Caco-2 (cell line): ENCODE results near the gene CCDC170. TPM values are rescaled to one million over a fixed set of nuclear protein-coding genes. Genes with fewer than 3 reads are reported as not detected.
"Not testable (repeated sequence)": the region's sequence is repeated elsewhere in the genome, so short reads cannot be mapped to it uniquely, and the experiment has no call there.

ENCODE experiments used
- BruUV-seq: library from RNA; stranded (reverse); fragments of 400-500 nt; replicated peaks from 2 replicates; lab custom pipeline; 2021; lab: Mats Ljungman, UMichigan
- CTCF ChIA-PET: fragments of 300-600 bp; sonication (Branson Sonifier 250); formaldehyde crosslinking; loops from one replicate; lab custom pipeline; 2022; ENCODE audit warnings: antibody characterized with exemption; lab: Charles Lee
- POLR2A ChIA-PET: fragments of 300-600 bp; sonication (Branson Sonifier 250); formaldehyde crosslinking; loops from one replicate; lab custom pipeline; 2022; ENCODE audit warnings: antibody characterized with exemption; lab: Charles Lee
- DNase-seq, 2 experiments: peaks; one replicate each; pipeline versions ENCODE4 v3.0.0 to v3.0.0-alpha.2; 2020 to 2022
- H3K27me3 ChIP-seq: replicated peaks from 2 replicates; pipeline ENCODE4 v1.6.0; 2011; ENCODE audit warnings: low read length; ENCODE audit not compliant: control insufficient read depth, insufficient read depth
- H3K36me3 ChIP-seq: 2 replicates; pipeline ENCODE4 v1.5.1; 2011; ENCODE audit warnings: low read length; ENCODE audit not compliant: control insufficient read depth, insufficient read depth
- H3K4me1 ChIP-seq: fragments of 250-450 bp; sonication (Bioruptor Pico); 2 replicates; pipeline ENCODE4 v1.5.1; 2020; ENCODE audit warnings: mild to moderate bottlenecking
- H3K4me3 ChIP-seq: 2 replicates; pipeline ENCODE4 v1.5.1; 2011; ENCODE audit warnings: low read depth, mild to moderate bottlenecking, control low read depth, low read length
- H3K9me3 ChIP-seq: fragments of 250-450 bp; sonication (Bioruptor Pico); 2 replicates; pipeline ENCODE4 v1.5.1; 2020; ENCODE audit warnings: mild to moderate bottlenecking, moderate library complexity
- H3K27ac Mint-ChIP-seq: one replicate; pipeline ENCODE4 v1.8.0; 2022; ENCODE audit warnings: mixed read lengths; ENCODE audit not compliant: unreplicated experiment
- H3K27me3 Mint-ChIP-seq: one replicate; pipeline ENCODE4 v1.8.0; 2022; ENCODE audit warnings: mixed read lengths; ENCODE audit not compliant: insufficient read depth, unreplicated experiment
- H3K36me3 Mint-ChIP-seq: one replicate; pipeline ENCODE4 v1.8.0; 2022; ENCODE audit warnings: mild to moderate bottlenecking, mixed read lengths; ENCODE audit not compliant: insufficient read depth, unreplicated experiment
- H3K4me1 Mint-ChIP-seq: one replicate; pipeline ENCODE4 v1.8.0; 2022; ENCODE audit warnings: low read depth, mixed read lengths; ENCODE audit not compliant: unreplicated experiment
- H3K4me3 Mint-ChIP-seq: one replicate; pipeline ENCODE4 v1.8.0; 2022; ENCODE audit warnings: mild to moderate bottlenecking, moderate library complexity, mixed read lengths; ENCODE audit not compliant: unreplicated experiment
- H3K9me3 Mint-ChIP-seq: one replicate; pipeline ENCODE4 v1.8.0; 2022; ENCODE audit warnings: mixed read lengths; ENCODE audit not compliant: unreplicated experiment
- intact Hi-C: fragments of 100-400 bp; cut with micrococcal nuclease; formaldehyde crosslinking; loops from one replicate; pipeline ENCODE4 v1.10.0; 2022; ENCODE audit not compliant: unreplicated experiment
- total RNA-seq: library from RNA; stranded (reverse); gene quantifications from 2 replicates; pipeline ENCODE4 v1.2.3, GENCODE V29; 2022
- TF ChIP-seq, protein P1 (sequence below), 2 experiments: fragments of 200-600 bp in 1 of 2; IDR thresholded peaks; 1 replicate in 1 of 2; 2 replicates in 1 of 2; pipeline versions ENCODE4 v1.5.1 to v1.8.0; 2011 to 2022; ENCODE audit warnings: antibody characterized with exemption in 1 of 2, control low read depth in 1 of 2, inconsistent platforms in 1 of 2, low read depth in 1 of 2, low read length in 1 of 2, mild to moderate bottlenecking in 1 of 2, moderate library complexity in 1 of 2; ENCODE audit not compliant: insufficient read depth in 1 of 2, severe bottlenecking in 1 of 2, unreplicated experiment in 1 of 2

The CCDC170 gene
- total RNA-seq, 1 experiment from 2014 or later = 6.8 TPM

DNA sequence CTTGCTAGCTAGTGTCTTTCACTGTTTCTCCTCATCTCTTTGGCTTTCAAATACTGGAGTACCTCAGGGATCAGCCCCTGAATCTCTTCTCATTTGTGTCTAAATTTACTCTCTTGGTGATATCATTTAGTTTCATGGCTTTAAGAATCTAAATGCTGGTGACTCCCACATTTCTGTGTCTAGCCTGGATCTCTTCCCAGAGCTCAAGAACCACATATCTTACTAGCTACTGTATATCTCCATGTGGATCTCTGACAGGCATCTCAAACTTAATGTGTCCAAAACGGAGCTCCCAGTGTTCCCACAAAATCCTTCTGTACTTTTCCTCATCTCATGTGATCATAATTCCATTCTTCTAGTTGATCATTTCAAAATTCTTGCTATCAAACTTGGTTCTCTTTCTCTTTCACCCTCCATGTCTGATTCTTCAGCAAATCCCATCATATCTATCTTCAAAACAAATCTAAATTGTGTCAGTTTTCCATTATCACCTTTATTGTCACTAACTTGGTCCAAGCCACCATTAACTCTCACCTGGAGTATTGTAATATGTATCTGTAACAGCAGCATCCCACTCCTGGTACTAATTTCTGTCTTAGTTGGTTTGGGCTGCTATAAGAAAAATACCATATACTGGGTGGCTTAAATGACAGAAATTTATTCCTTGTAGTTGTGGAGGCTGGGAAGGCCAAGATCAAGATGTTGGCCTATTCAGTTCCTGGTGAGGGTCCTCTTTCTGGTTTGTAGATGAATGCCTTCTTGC is 45.9 kb downstream of the CCDC170 start:
- no peaks in the 10 kb centered on the region for H3K27me3 Mint-ChIP-seq
- no peak overlapping the region for H3K4me3 Mint-ChIP-seq
- no TSS peak for BruUV-seq
- Histone ChIP-seq H3K27me3 (no peaks in the 10 kb centered on the region), H3K36me3 (no peaks in the 10 kb centered on the region), H3K9me3 (no peaks in the 10 kb centered on the region; the same call in 1 of the 2 replicates), H3K4me3 (no peak overlapping the region), H3K4me1 (no peaks in the 10 kb centered on the region)
- H3K4me1 Mint-ChIP-seq = peaks cover 7% of the 10 kb centered on the region
- no peak for DNase-seq
- TF ChIP-seq, protein P1, sequence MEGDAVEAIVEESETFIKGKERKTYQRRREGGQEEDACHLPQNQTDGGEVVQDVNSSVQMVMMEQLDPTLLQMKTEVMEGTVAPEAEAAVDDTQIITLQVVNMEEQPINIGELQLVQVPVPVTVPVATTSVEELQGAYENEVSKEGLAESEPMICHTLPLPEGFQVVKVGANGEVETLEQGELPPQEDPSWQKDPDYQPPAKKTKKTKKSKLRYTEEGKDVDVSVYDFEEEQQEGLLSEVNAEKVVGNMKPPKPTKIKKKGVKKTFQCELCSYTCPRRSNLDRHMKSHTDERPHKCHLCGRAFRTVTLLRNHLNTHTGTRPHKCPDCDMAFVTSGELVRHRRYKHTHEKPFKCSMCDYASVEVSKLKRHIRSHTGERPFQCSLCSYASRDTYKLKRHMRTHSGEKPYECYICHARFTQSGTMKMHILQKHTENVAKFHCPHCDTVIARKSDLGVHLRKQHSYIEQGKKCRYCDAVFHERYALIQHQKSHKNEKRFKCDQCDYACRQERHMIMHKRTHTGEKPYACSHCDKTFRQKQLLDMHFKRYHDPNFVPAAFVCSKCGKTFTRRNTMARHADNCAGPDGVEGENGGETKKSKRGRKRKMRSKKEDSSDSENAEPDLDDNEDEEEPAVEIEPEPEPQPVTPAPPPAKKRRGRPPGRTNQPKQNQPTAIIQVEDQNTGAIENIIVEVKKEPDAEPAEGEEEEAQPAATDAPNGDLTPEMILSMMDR (IDR thresholded peaks at IDR 0.05; ENCODE audit: insufficient read depth in 1 of 2, low read depth in 1 of 2, low read length in 1 of 2, severe bottlenecking in 1 of 2, unreplicated experiment in 1 of 2) = no peak
- no peak overlapping the region for H3K27ac Mint-ChIP-seq
- intact Hi-C loops = no loop called here
- peaks cover 5% of the 10 kb centered on the region for H3K36me3 Mint-ChIP-seq
- peaks cover 26% of the 10 kb centered on the region for H3K9me3 Mint-ChIP-seq
- CTCF ChIA-PET = no interaction called here
- POLR2A ChIA-PET = no interaction called here

DNA sequence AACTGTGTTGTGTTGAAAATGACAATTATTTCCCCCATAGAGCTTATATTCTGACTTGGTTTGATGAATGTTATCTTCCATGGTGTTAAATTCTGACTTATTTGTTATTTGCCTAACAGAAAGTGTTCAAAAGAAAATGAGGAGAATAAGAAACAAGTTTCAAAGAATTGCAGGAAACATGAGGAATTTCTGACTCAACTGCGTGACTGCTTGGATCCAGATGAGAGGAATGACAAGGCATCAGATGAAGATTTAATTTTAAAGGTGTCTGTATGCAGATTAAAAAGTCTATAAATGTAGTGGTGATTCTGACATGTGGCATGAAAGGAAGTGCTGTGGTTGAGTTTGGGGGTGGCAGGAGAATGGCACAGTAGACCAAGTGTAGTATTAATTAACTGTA is 50.6 kb downstream of the CCDC170 start:
- POLR2A ChIA-PET = no interaction called here
- intact Hi-C loops = no loop called here
- TF ChIP-seq, protein P1 (IDR thresholded peaks at IDR 0.05; ENCODE audit: insufficient read depth in 1 of 2, low read depth in 1 of 2, low read length in 1 of 2, severe bottlenecking in 1 of 2, unreplicated experiment in 1 of 2) = no peak
- BruUV-seq = no TSS peak
- H3K4me1 ChIP-seq = no peaks in the 10 kb centered on the region
- Mint-ChIP-seq H3K4me3 (no peak overlapping the region), H3K9me3 (peaks cover 20% of the 10 kb centered on the region), H3K4me1 (no peaks in the 10 kb centered on the region), H3K36me3 (peaks cover 5% of the 10 kb centered on the region), H3K27me3 (no peaks in the 10 kb centered on the region), H3K27ac (no peak overlapping the region)
- no peak overlapping the region for H3K4me3 ChIP-seq
- no peaks in the 10 kb centered on the region for H3K36me3 ChIP-seq
- no peak for DNase-seq
- H3K27me3 ChIP-seq = no peaks in the 10 kb centered on the region
- CTCF ChIA-PET = no interaction called here
- no peaks in the 10 kb centered on the region; the same call in 1 of the 2 replicates for H3K9me3 ChIP-seq

DNA sequence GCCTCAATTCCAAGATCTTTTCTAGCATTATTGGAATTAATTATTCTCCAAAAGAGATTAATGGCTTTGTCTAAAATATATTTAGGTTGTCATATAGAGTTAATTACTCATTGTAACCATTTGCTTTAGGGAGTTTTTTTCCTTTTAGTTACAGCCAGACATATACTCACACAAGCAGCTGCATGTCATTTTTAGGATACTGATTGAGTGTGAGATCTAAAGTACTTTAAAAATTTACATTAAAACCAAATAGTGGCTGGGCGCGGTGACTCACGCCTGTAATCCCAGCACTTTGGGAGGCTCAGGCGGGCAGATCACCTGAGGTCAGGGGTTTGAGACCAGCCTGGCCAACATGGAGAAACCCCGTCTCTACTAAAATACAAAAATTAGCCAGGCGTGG is 51.1 kb downstream of the CCDC170 start:
- DNase-seq, H3K36me3 Mint-ChIP-seq, H3K4me3 Mint-ChIP-seq, H3K27me3 ChIP-seq, BruUV-seq, H3K4me1 Mint-ChIP-seq, H3K4me1 ChIP-seq, H3K9me3 ChIP-seq, H3K27me3 Mint-ChIP-seq, CTCF ChIA-PET, H3K27ac Mint-ChIP-seq, H3K4me3 ChIP-seq, H3K36me3 ChIP-seq, POLR2A ChIA-PET, intact Hi-C loops: not testable (repeated sequence)
- peaks cover 16% of the 10 kb centered on the region for H3K9me3 Mint-ChIP-seq
